IMR-90 (cell line): ENCODE data around the gene HADH. TPM values are rescaled to one million over a fixed set of nuclear protein-coding genes. Genes with fewer than 3 reads are reported as not detected.

Experiments
- ATAC-seq: fragments of 200-7000 bp; cut with Tn5 transposase; 2 replicates; pipeline ENCODE4 v1.9.1; 2020; ENCODE audit warnings: low read depth, mild to moderate bottlenecking, moderate library complexity
- BruUV-seq: library from RNA; stranded (reverse); fragments of 400-500 nt; replicated peaks from 2 replicates; lab custom pipeline; 2021; lab: Mats Ljungman, UMichigan
- CTCF ChIA-PET: fragments of 300-600 bp; formaldehyde crosslinking; extraction: SDS; loops from one replicate; lab custom pipeline; 2021; ENCODE audit warnings: antibody characterized with exemption; lab: Yijun Ruan, JAX
- POLR2A ChIA-PET: fragments of 300-600 bp; sonication (Branson Sonifier 250); formaldehyde crosslinking; loops from one replicate; lab custom pipeline; 2022; ENCODE audit warnings: antibody characterized with exemption; ENCODE audit not compliant: unreplicated experiment; lab: Charles Lee
- DNase-seq: peaks from one replicate; pipeline ENCODE4 v3.0.0; 2013
- H2AFZ ChIP-seq: replicated peaks from 2 replicates; pipeline ENCODE3; 2013; ENCODE audit warnings: low read length, mild to moderate bottlenecking; ENCODE audit not compliant: poor library complexity
- H2AK5ac ChIP-seq: 2 replicates; pipeline ENCODE4 v1.6.1; 2013; ENCODE audit warnings: low read depth, low read length, inconsistent platforms
- H2AK9ac ChIP-seq: replicated peaks from 2 replicates; pipeline ENCODE3; 2013; ENCODE audit warnings: mild to moderate bottlenecking, low read depth, low read length, moderate library complexity; ENCODE audit not compliant: poor library complexity
- H2BK120ac ChIP-seq: 2 replicates; pipeline ENCODE4 v1.6.1; 2013; ENCODE audit warnings: low read depth, low read length, inconsistent platforms
- H2BK15ac ChIP-seq: 3 replicates; pipeline ENCODE4 v1.6.1; 2013; ENCODE audit warnings: low read depth, low read length, inconsistent platforms
- H2BK20ac ChIP-seq: 2 replicates; pipeline ENCODE4 v1.6.1; 2013; ENCODE audit warnings: low read depth, mild to moderate bottlenecking, inconsistent platforms, low read length, moderate library complexity
- H2BK5ac ChIP-seq: 2 replicates; pipeline ENCODE4 v1.6.1; 2013; ENCODE audit warnings: mild to moderate bottlenecking, low read depth, low read length, inconsistent platforms; ENCODE audit not compliant: poor library complexity, severe bottlenecking
- H3K14ac ChIP-seq: replicated peaks from 2 replicates; pipeline ENCODE4 v1.6.1; 2013; ENCODE audit warnings: low read depth, low read length, inconsistent platforms
- H3K18ac ChIP-seq: 2 replicates; pipeline ENCODE4 v1.6.1; 2013; ENCODE audit warnings: low read depth, low read length, control low read depth
- H3K23ac ChIP-seq: 2 replicates; pipeline ENCODE4 v1.6.1; 2013; ENCODE audit warnings: low read depth, low read length, inconsistent platforms
- H3K27ac ChIP-seq: 2 replicates; pipeline ENCODE4 v1.5.1; 2013; ENCODE audit warnings: mild to moderate bottlenecking, control low read depth, low read length; ENCODE audit not compliant: insufficient read depth
- H3K27me3 ChIP-seq: 2 replicates; pipeline ENCODE4 v1.6.1; 2013; ENCODE audit warnings: low read length; ENCODE audit not compliant: control insufficient read depth, insufficient read depth
- H3K36me3 ChIP-seq: 2 replicates; pipeline ENCODE4 v1.6.1; 2013; ENCODE audit warnings: low read length, mixed read lengths; ENCODE audit not compliant: control insufficient read depth, insufficient read depth
- H3K4ac ChIP-seq: 2 replicates; pipeline ENCODE4 v1.6.1; 2013; ENCODE audit warnings: low read depth, low read length, inconsistent platforms
- H3K4me1 ChIP-seq: 2 replicates; pipeline ENCODE4 v1.6.1; 2013; ENCODE audit warnings: low read length, mixed read lengths; ENCODE audit not compliant: control insufficient read depth, insufficient read depth
- H3K4me2 ChIP-seq: 2 replicates; pipeline ENCODE4 v1.6.1; 2013; ENCODE audit warnings: low read depth, mild to moderate bottlenecking, control low read depth, low read length, moderate library complexity
- H3K4me3 ChIP-seq: 2 replicates; pipeline ENCODE4 v1.5.1; 2013; ENCODE audit warnings: low read depth, mild to moderate bottlenecking, control low read depth, low read length, moderate library complexity; ENCODE audit not compliant: insufficient read depth
- H3K56ac ChIP-seq: 2 replicates; pipeline ENCODE4 v1.6.1; 2013; ENCODE audit warnings: low read length, inconsistent platforms; ENCODE audit not compliant: insufficient read depth; ENCODE audit errors: extremely low read depth
- H3K79me1 ChIP-seq, 2 experiments: 2 replicates each; pipeline ENCODE4 v1.6.1; 2013; ENCODE audit warnings: low read length in 2 of 2, inconsistent platforms in 1 of 2, low read depth in 1 of 2
- H3K9ac ChIP-seq: 2 replicates; pipeline ENCODE4 v1.6.1; 2013; ENCODE audit warnings: low read depth, low read length, control low read depth
- H3K9me1 ChIP-seq: 2 replicates; pipeline ENCODE4 v1.6.1; 2013; ENCODE audit warnings: low read length, inconsistent platforms; ENCODE audit not compliant: insufficient read depth
- H3K9me3 ChIP-seq: 2 replicates; pipeline ENCODE4 v1.6.1; 2013; ENCODE audit warnings: low read length; ENCODE audit not compliant: control insufficient read depth, insufficient read depth
- H4K20me1 ChIP-seq: 2 replicates; pipeline ENCODE4 v1.6.1; 2013; ENCODE audit warnings: low read length, inconsistent platforms; ENCODE audit not compliant: insufficient read depth
- H4K5ac ChIP-seq: 2 replicates; pipeline ENCODE4 v1.6.1; 2013; ENCODE audit warnings: mild to moderate bottlenecking, low read depth, low read length, control low read depth
- H4K8ac ChIP-seq, 2 experiments: 2 replicates each; pipeline ENCODE4 v1.6.1; 2013; ENCODE audit warnings: low read depth in 2 of 2, low read length in 2 of 2, control low read depth in 1 of 2, inconsistent platforms in 1 of 2
- H4K91ac ChIP-seq: 2 replicates; pipeline ENCODE4 v1.6.1; 2013; ENCODE audit warnings: low read depth, low read length, inconsistent platforms; ENCODE audit not compliant: insufficient read depth
- CEBPB ChIP-seq: IDR thresholded peaks from 2 replicates; pipeline ENCODE4 v1.6.1; 2012; ENCODE audit warnings: low read depth, low read length, improper control_type of control experiment
- CHD1 ChIP-seq: IDR thresholded peaks from 2 replicates; pipeline ENCODE4 v1.6.1; 2012; ENCODE audit warnings: low read depth, low read length, improper control_type of control experiment
- CTCF ChIP-seq: conservative IDR thresholded peaks from 2 replicates; pipeline ENCODE4 v1.5.1; 2012; ENCODE audit warnings: mild to moderate bottlenecking, low read depth, low read length, improper control_type of control experiment
- FOS ChIP-seq: fragments of 150-350 bp; IDR thresholded peaks from 2 replicates; pipeline ENCODE4 v1.6.1; 2016; ENCODE audit warnings: low read depth, low read length
- MAFK ChIP-seq: IDR thresholded peaks from 2 replicates; pipeline ENCODE4 v1.6.1; 2012; ENCODE audit warnings: low read depth, low read length, improper control_type of control experiment
- MXI1 ChIP-seq: IDR thresholded peaks from 2 replicates; pipeline ENCODE4 v1.6.1; 2012; ENCODE audit warnings: low read depth, mild to moderate bottlenecking, low read length, moderate library complexity, borderline replicate concordance
- NFE2L2 ChIP-seq: fragments of 150-350 bp; IDR thresholded peaks from 2 replicates; pipeline ENCODE4 v1.6.1; 2016; ENCODE audit warnings: low read depth, mild to moderate bottlenecking, low read length
- POLR2A ChIP-seq: IDR thresholded peaks from 2 replicates; pipeline ENCODE4 v1.6.1; 2012; ENCODE audit warnings: mild to moderate bottlenecking, low read depth, low read length
- RAD21 ChIP-seq: IDR thresholded peaks from 2 replicates; pipeline ENCODE4 v1.6.1; 2012; ENCODE audit warnings: low read length, improper control_type of control experiment
- RCOR1 ChIP-seq: IDR thresholded peaks from 2 replicates; pipeline ENCODE4 v1.6.1; 2012; ENCODE audit warnings: mild to moderate bottlenecking, low read length, improper control_type of control experiment; ENCODE audit not compliant: insufficient replicate concordance
- RFX5 ChIP-seq: IDR thresholded peaks from 2 replicates; pipeline ENCODE4 v1.8.0; 2012; ENCODE audit warnings: low read depth, mild to moderate bottlenecking, low read length, moderate library complexity
- SMC3 ChIP-seq: fragments of 150-350 bp; IDR thresholded peaks from 2 replicates; pipeline ENCODE4 v1.6.1; 2016; ENCODE audit warnings: low read depth, mild to moderate bottlenecking, antibody characterized with exemption, low read length, moderate library complexity
- WGBS, 2 experiments: methylation state at CpG; one replicate each; pipeline versions ENCODE4 v1.1.5 to v1.1.7; 2013; ENCODE audit warnings: missing lambda C conversion rate in 2 of 2; ENCODE audit not compliant: insufficient read length in 1 of 2; ENCODE audit errors: extremely low coverage in 2 of 2; 5-methylcytosine and 5-hydroxymethylcytosine counted together
- dilution Hi-C: fragments of 300-500 bp; cut with HindIII; formaldehyde crosslinking; loops from one replicate; pipeline ENCODE4 v1.14.3; 2018; ENCODE audit warnings: low sequenced_read_pairs; ENCODE audit not compliant: unreplicated experiment
- in situ Hi-C: fragments of 300-500 bp; cut with MboI; formaldehyde crosslinking; loops from 3 replicates; pipeline ENCODE4 v1.14.3; 2019; ENCODE audit warnings: low sequenced_read_pairs, inconsistent platforms, mixed read lengths
- intact Hi-C: fragments of 100-400 bp; cut with micrococcal nuclease; formaldehyde crosslinking; loops from 2 replicates; pipeline ENCODE4 v1.10.0; 2022
- polyA plus RNA-seq, 3 experiments: library from polyadenylated mRNA; depleted of rRNA; stranded (reverse); fragments of >200 nt; gene quantifications; 2 replicates each; pipeline ENCODE4 v1.2.3, GENCODE V29; 2012; ENCODE audit warnings: low replicate concordance in 1 of 3
- total RNA-seq: library from RNA; depleted of rRNA; stranded (reverse); fragments of >200 nt; gene quantifications from 2 replicates; pipeline ENCODE4 v1.2.3, GENCODE V29; 2012
- TF ChIP-seq, protein P1 (sequence below): fragments of 150-350 bp; IDR thresholded peaks from 2 replicates; pipeline ENCODE4 v1.6.1; 2017; ENCODE audit warnings: mild to moderate bottlenecking, antibody characterized with exemption, low read length, low read depth

Gene HADH
- total and polyA plus RNA-seq, 2 of the 4 experiments (the other 2 are of a cell fraction) = 6.8 to 22.6 TPM

GRCh38 chr4:108081256-108081655, 91.6 kb downstream of the HADH start:
- Histone ChIP-seq H2AK5ac (no peak overlapping the region), H4K20me1 (no peaks in the 10 kb centered on the region), H3K4ac (no peak overlapping the region), H3K56ac (no peak overlapping the region), H2AFZ (no peak overlapping the region), H2BK120ac (no peak overlapping the region), H2BK15ac (no peak overlapping the region), H4K5ac (no peak overlapping the region), H3K23ac (no peak overlapping the region), H3K4me3 (no peak overlapping the region), H3K27ac (no peak overlapping the region), H2BK20ac (no peak overlapping the region), H3K36me3 (no peaks in the 10 kb centered on the region), H4K91ac (no peak overlapping the region), H3K18ac (no peak overlapping the region), H3K27me3 (peaks cover 3% of the 10 kb centered on the region; the same call in 1 of the 2 replicates), H3K4me2 (no peak overlapping the region), H3K79me1 (no peaks in the 10 kb centered on the region), H3K4me1 (no peaks in the 10 kb centered on the region), H3K9me3 (no peaks in the 10 kb centered on the region), H3K9ac (no peak overlapping the region), H2BK5ac (no peak overlapping the region), H3K9me1 (no peaks in the 10 kb centered on the region), H3K14ac (no peak overlapping the region), H4K8ac (no peak overlapping the region), H2AK9ac (no peak overlapping the region)
- no peak for ATAC-seq
- DNase-seq = no peak
- dilution Hi-C loops (no loop called here), intact Hi-C loops (no loop called here), in situ Hi-C loops (no loop called here)
- TF ChIP-seq FOS (no peak), NFE2L2 (no peak), SMC3 (no peak), RCOR1 (no peak), RFX5 (no peak), CEBPB (no peak), POLR2A (no peak), MXI1 (no peak), CHD1 (no peak), CTCF (no peak), RAD21 (no peak), MAFK (no peak)
- TF ChIP-seq, protein P1, sequence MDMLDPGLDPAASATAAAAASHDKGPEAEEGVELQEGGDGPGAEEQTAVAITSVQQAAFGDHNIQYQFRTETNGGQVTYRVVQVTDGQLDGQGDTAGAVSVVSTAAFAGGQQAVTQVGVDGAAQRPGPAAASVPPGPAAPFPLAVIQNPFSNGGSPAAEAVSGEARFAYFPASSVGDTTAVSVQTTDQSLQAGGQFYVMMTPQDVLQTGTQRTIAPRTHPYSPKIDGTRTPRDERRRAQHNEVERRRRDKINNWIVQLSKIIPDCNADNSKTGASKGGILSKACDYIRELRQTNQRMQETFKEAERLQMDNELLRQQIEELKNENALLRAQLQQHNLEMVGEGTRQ = no peak
- ChIA-PET CTCF (no interaction called here), POLR2A (no interaction called here)
- no TSS peak for BruUV-seq
- WGBS, 2 experiments = no CpG with 5 or more reads among the region's 16 CpGs
